K562 (cell line): Measurements from ENCODE around the gene MALAT1. TPM values are rescaled to one million over a fixed set of nuclear protein-coding genes. Genes with fewer than 3 reads are reported as not detected.

Experiments used
- HDAC1 ChIP-seq, 2 experiments: fragments of 450-650 bp; IDR thresholded peaks; 2 replicates each; pipeline ENCODE4 v1.6.1; 2016 to 2017; ENCODE audit warnings: inconsistent platforms in 1 of 2, mild to moderate bottlenecking in 1 of 2, moderate library complexity in 1 of 2
- KLF1 ChIP-seq: fragments of 450-650 bp; IDR thresholded peaks from 2 replicates; pipeline ENCODE4 v1.6.1; 2016; ENCODE audit warnings: missing genetic modification characterization, missing compliant biosample characterization
- NUFIP1 ChIP-seq: fragments of 450-650 bp; IDR thresholded peaks from 2 replicates; pipeline ENCODE4 v1.6.1; 2018; ENCODE audit not compliant: partially characterized antibody
- RHOXF2B ChIP-seq: fragments of 250-450 bp; sonication (Bioruptor Pico); conservative IDR thresholded peaks from 2 replicates; pipeline ENCODE4 v1.5.1; 2021
- SRSF1 ChIP-seq: fragments of 200-400 bp; formaldehyde crosslinking; IDR thresholded peaks from 2 replicates; pipeline ENCODE4 v1.6.1; 2017; ENCODE audit warnings: mild to moderate bottlenecking, low read depth, low read length, moderate library complexity
- ZFP36 ChIP-seq: fragments of 150-350 bp; IDR thresholded peaks from 2 replicates; pipeline ENCODE4 v1.6.1; 2018; ENCODE audit warnings: low read length, low read depth; ENCODE audit not compliant: partially characterized antibody
- polyA plus RNA-seq, 8 experiments: library from polyadenylated mRNA; depleted of rRNA in 4 of 8; stranded (reverse) in 5 of 8; unstranded in 3 of 8; fragments of >200 nt; fragmentation: Nextera tagmentation in 2 of 8; fragmentation: Illumina TruSeq in 1 of 8; extraction: Ambion mirVana in 2 of 8; extraction: Trizol in 1 of 8; gene quantifications; 2 replicates each; pipeline versions ENCODE4 v1.2.1 to v1.2.3, GENCODE V29; 2011 to 2014; ENCODE audit warnings: inconsistent platforms in 1 of 8, missing spikeins in 1 of 8
- total RNA-seq, 7 experiments: library from RNA; depleted of rRNA in 6 of 7; stranded (reverse); fragments of >200 nt in 6 of 7; fragmentation: Illumina TruSeq in 2 of 7; extraction: Trizol in 2 of 7; gene quantifications; 2 replicates each; pipeline versions ENCODE4 v1.2.1 to v1.2.3, GENCODE V29; 2011 to 2021; ENCODE audit warnings: low replicate concordance in 1 of 7
- TF ChIP-seq, protein P1 (sequence below), 2 experiments: IDR thresholded peaks in 1 of 2; conservative IDR thresholded peaks in 1 of 2; 2 replicates each; pipeline ENCODE4 v1.6.1; 2016; ENCODE audit warnings: low read depth in 2 of 2, mild to moderate bottlenecking in 1 of 2, missing compliant biosample characterization in 1 of 2, missing genetic modification characterization in 1 of 2, moderate library complexity in 1 of 2
- TF ChIP-seq, protein P2 (sequence below): fragments of 450-650 bp; formaldehyde crosslinking; IDR thresholded peaks from 2 replicates; pipeline ENCODE4 v1.4.0; 2020; ENCODE audit warnings: mild to moderate bottlenecking
- TF ChIP-seq, protein P3 (sequence below): fragments of 450-650 bp; conservative IDR thresholded peaks from 2 replicates; pipeline ENCODE4 v1.6.1; 2016; ENCODE audit warnings: missing genetic modification characterization, low read depth, mild to moderate bottlenecking, control low read depth, missing compliant biosample characterization
- TF ChIP-seq, protein P4 (sequence below), 2 experiments: fragments of 450-650 bp; IDR thresholded peaks; 2 replicates each; pipeline ENCODE4 v1.6.1; 2016; ENCODE audit warnings: mild to moderate bottlenecking in 2 of 2, borderline replicate concordance in 1 of 2, low read depth in 1 of 2, moderate library complexity in 1 of 2
- TF ChIP-seq, protein P5 (sequence below): fragments of 450-650 bp; IDR thresholded peaks from 2 replicates; pipeline ENCODE4 v1.6.1; 2016; ENCODE audit warnings: low read depth, mild to moderate bottlenecking, moderate library complexity

The MALAT1 gene
- total and polyA plus RNA-seq, 9 of the 15 experiments (the other 6 are each of a cell fraction or from before 2014, with no cell fraction given): 363 to 8,715 (median 2,351) TPM

DNA sequence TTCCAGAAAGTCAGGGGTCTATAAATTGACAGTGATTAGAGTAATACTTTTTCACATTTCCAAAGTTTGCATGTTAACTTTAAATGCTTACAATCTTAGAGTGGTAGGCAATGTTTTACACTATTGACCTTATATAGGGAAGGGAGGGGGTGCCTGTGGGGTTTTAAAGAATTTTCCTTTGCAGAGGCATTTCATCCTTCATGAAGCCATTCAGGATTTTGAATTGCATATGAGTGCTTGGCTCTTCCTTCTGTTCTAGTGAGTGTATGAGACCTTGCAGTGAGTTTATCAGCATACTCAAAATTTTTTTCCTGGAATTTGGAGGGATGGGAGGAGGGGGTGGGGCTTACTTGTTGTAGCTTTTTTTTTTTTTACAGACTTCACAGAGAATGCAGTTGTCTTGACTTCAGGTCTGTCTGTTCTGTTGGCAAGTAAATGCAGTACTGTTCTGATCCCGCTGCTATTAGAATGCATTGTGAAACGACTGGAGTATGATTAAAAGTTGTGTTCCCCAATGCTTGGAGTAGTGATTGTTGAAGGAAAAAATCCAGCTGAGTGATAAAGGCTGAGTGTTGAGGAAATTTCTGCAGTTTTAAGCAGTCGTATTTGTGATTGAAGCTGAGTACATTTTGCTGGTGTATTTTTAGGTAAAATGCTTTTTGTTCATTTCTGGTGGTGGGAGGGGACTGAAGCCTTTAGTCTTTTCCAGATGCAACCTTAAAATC, 5.3 kb downstream of the MALAT1 start (continued):
- TF ChIP-seq, protein P1, sequence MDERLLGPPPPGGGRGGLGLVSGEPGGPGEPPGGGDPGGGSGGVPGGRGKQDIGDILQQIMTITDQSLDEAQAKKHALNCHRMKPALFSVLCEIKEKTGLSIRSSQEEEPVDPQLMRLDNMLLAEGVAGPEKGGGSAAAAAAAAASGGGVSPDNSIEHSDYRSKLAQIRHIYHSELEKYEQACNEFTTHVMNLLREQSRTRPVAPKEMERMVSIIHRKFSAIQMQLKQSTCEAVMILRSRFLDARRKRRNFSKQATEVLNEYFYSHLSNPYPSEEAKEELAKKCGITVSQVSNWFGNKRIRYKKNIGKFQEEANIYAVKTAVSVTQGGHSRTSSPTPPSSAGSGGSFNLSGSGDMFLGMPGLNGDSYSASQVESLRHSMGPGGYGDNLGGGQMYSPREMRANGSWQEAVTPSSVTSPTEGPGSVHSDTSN (CRISPR knock-in tag; IDR thresholded peaks at IDR 0.05; ENCODE audit: low read depth): no peak
- TF ChIP-seq, protein P1 (tag; conservative IDR thresholded peaks at IDR 0.05; ENCODE audit: low read depth): no peak
- TF ChIP-seq NUFIP1: no peak
- TF ChIP-seq, protein P2, sequence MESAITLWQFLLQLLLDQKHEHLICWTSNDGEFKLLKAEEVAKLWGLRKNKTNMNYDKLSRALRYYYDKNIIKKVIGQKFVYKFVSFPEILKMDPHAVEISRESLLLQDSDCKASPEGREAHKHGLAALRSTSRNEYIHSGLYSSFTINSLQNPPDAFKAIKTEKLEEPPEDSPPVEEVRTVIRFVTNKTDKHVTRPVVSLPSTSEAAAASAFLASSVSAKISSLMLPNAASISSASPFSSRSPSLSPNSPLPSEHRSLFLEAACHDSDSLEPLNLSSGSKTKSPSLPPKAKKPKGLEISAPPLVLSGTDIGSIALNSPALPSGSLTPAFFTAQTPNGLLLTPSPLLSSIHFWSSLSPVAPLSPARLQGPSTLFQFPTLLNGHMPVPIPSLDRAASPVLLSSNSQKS (CRISPR knock-in tag): peak; percentile 40; the same call in 1 of the 2 replicates
- no peak for TF ChIP-seq ZFP36
- TF ChIP-seq KLF1 (tag): no peak
- TF ChIP-seq, protein P3, sequence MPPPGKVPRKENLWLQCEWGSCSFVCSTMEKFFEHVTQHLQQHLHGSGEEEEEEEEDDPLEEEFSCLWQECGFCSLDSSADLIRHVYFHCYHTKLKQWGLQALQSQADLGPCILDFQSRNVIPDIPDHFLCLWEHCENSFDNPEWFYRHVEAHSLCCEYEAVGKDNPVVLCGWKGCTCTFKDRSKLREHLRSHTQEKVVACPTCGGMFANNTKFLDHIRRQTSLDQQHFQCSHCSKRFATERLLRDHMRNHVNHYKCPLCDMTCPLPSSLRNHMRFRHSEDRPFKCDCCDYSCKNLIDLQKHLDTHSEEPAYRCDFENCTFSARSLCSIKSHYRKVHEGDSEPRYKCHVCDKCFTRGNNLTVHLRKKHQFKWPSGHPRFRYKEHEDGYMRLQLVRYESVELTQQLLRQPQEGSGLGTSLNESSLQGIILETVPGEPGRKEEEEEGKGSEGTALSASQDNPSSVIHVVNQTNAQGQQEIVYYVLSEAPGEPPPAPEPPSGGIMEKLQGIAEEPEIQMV: no peak
- TF ChIP-seq, protein P4, sequence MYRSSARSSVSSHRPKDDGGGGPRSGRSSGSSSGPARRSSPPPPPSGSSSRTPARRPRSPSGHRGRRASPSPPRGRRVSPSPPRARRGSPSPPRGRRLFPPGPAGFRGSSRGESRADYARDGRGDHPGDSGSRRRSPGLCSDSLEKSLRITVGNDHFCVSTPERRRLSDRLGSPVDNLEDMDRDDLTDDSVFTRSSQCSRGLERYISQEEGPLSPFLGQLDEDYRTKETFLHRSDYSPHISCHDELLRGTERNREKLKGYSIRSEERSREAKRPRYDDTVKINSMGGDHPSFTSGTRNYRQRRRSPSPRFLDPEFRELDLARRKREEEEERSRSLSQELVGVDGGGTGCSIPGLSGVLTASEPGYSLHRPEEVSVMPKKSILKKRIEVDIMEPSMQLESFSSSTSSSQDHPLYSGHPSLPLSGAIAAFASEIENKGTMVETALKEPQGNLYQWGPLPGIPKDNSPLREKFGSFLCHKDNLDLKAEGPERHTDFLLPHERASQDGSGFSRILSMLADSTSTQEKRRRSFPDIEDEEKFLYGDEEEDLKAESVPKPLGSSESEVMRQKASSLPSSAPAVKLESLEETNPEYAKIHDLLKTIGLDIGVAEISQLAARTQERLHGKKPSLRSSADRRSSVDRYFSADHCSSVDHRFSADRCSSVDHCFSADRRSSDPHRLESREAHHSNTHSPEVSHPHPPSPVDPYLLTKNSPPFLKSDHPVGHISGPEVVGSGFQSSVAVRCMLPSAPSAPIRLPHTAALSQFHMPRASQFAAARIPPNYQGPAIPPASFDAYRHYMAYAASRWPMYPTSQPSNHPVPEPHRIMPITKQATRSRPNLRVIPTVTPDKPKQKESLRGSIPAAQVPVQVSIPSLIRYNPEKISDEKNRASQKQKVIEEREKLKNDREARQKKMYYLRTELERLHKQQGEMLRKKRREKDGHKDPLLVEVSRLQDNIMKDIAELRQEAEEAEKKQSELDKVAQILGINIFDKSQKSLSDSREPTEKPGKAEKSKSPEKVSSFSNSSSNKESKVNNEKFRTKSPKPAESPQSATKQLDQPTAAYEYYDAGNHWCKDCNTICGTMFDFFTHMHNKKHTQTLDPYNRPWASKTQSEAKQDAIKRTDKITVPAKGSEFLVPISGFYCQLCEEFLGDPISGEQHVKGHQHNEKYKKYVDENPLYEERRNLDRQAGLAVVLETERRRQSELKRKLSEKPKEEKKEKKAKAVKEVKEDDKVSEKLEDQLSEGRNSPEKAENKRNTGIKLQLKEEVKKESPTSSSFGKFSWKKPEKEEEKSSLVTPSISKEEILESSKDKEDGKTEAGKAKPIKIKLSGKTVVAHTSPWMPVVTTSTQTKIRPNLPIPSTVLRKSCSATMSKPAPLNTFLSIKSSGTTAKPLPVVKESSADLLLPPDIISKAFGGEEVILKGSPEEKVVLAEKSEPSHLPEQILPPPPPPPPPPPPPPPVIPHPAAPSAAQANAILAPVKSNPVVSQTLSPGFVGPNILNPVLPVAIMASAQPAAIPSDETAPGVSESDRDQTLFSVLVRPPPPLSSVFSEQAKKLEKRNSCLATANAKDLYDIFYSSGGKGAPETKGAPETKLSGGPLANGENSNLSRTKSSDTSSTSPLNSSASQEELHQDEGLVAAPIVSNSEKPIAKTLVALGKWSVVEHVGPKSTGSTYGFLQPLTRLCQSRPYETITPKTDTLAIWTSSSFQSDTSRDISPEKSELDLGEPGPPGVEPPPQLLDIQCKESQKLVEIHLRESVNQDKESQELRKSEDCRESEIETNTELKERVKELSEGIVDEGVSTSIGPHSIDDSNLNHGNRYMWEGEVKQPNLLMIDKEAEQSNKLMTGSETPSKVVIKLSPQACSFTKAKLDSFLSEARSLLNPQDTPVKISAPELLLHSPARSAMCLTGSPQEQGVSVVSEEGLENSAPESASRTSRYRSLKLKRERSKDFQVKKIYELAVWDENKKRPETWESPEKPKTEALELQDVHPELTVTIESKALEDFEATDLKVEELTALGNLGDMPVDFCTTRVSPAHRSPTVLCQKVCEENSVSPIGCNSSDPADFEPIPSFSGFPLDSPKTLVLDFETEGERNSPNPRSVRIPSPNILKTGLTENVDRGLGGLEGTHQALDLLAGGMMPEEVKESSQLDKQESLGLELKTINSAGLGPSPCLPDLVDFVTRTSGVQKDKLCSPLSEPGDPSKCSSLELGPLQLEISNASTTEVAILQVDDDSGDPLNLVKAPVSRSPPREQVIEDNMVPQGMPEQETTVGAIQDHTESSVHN (IDR thresholded peaks at IDR 0.05; ENCODE audit: borderline replicate concordance in 1 of 2, low read depth in 1 of 2): no peak
- TF ChIP-seq, protein P5, sequence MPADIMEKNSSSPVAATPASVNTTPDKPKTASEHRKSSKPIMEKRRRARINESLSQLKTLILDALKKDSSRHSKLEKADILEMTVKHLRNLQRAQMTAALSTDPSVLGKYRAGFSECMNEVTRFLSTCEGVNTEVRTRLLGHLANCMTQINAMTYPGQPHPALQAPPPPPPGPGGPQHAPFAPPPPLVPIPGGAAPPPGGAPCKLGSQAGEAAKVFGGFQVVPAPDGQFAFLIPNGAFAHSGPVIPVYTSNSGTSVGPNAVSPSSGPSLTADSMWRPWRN: no peak
- TF ChIP-seq HDAC1 (IDR thresholded peaks at IDR 0.05): 0 out of 4 replicates have a peak, but pooled peaks of 1 of the 2 experiments have one; percentile 8
- TF ChIP-seq RHOXF2B: no peak
- TF ChIP-seq SRSF1: no peak
